Trophoblast cell (in vitro differentiated cells and primary cell): ENCODE measurements around the gene NLRC5.
A peak's percentile ranks its signal among the peaks of the same experiment; 100 is the strongest.

Experiments used
- DNase-seq, 2 donors: peaks; one replicate each; pipeline ENCODE4 v3.0.0-alpha.2; 2016
- H2AFZ ChIP-seq: 2 replicates; pipeline ENCODE4 v1.6.1; 2013; ENCODE audit warnings: low read length, moderate library complexity, mild to moderate bottlenecking; ENCODE audit not compliant: insufficient read depth, poor library complexity
- H2AK5ac ChIP-seq: 2 replicates; pipeline ENCODE4 v1.6.1; 2013; ENCODE audit warnings: mild to moderate bottlenecking, low read length
- H2BK120ac ChIP-seq: 2 replicates; pipeline ENCODE4 v1.6.1; 2013; ENCODE audit warnings: low read length, mild to moderate bottlenecking, moderate library complexity; ENCODE audit not compliant: insufficient read depth, poor library complexity
- H2BK12ac ChIP-seq: 2 replicates; pipeline ENCODE4 v1.6.1; 2013; ENCODE audit warnings: mild to moderate bottlenecking, low read length, moderate library complexity
- H2BK5ac ChIP-seq: 2 replicates; pipeline ENCODE4 v1.6.1; 2013; ENCODE audit warnings: low read length, low read depth, moderate library complexity, mild to moderate bottlenecking; ENCODE audit not compliant: poor library complexity
- H3K14ac ChIP-seq: 2 replicates; pipeline ENCODE4 v1.6.1; 2013; ENCODE audit warnings: mild to moderate bottlenecking, low read length
- H3K18ac ChIP-seq: 2 replicates; pipeline ENCODE4 v1.6.1; 2013; ENCODE audit warnings: mild to moderate bottlenecking, low read length
- H3K23ac ChIP-seq: 2 replicates; pipeline ENCODE4 v1.6.1; 2013; ENCODE audit warnings: low read length
- H3K27ac ChIP-seq: 2 replicates; pipeline ENCODE4 v1.5.1; 2013; ENCODE audit warnings: low read depth, mild to moderate bottlenecking, inconsistent platforms, low read length, moderate library complexity
- H3K27me3 ChIP-seq: 2 replicates; pipeline ENCODE4 v1.6.1; 2013; ENCODE audit warnings: inconsistent platforms, mild to moderate bottlenecking, low read length, moderate library complexity; ENCODE audit not compliant: insufficient read depth
- H3K36me3 ChIP-seq, 2 experiments: 1 replicate in 1 of 2; 2 replicates in 1 of 2; pipeline ENCODE4 v1.6.1; 2013; ENCODE audit warnings: low read length in 2 of 2, mild to moderate bottlenecking in 2 of 2, moderate library complexity in 1 of 2; ENCODE audit not compliant: insufficient read depth in 2 of 2, control insufficient read depth in 1 of 2
- H3K4ac ChIP-seq: 2 replicates; pipeline ENCODE4 v1.6.1; 2013; ENCODE audit warnings: low read depth, mild to moderate bottlenecking, low read length, moderate library complexity
- H3K4me1 ChIP-seq, 2 experiments: 1 replicate in 1 of 2; 2 replicates in 1 of 2; pipeline ENCODE4 v1.6.1; 2013; ENCODE audit warnings: low read length in 2 of 2, mild to moderate bottlenecking in 2 of 2, moderate library complexity in 1 of 2; ENCODE audit not compliant: insufficient read depth in 2 of 2, control insufficient read depth in 1 of 2
- H3K4me2 ChIP-seq: 2 replicates; pipeline ENCODE4 v1.6.1; 2013; ENCODE audit warnings: inconsistent platforms, mild to moderate bottlenecking, low read length, moderate library complexity
- H3K4me3 ChIP-seq: 2 replicates; pipeline ENCODE4 v1.5.1; 2013; ENCODE audit warnings: mild to moderate bottlenecking, low read depth, low read length, inconsistent platforms
- H3K79me1 ChIP-seq: one replicate; pipeline ENCODE4 v1.6.1; 2013; ENCODE audit warnings: low read length
- H3K79me2 ChIP-seq: 2 replicates; pipeline ENCODE4 v1.6.1; 2013; ENCODE audit warnings: low read length, mild to moderate bottlenecking; ENCODE audit not compliant: control insufficient read depth, insufficient read depth, poor library complexity
- H3K9ac ChIP-seq: 2 replicates; pipeline ENCODE4 v1.6.1; 2013; ENCODE audit warnings: mild to moderate bottlenecking, low read length
- H3K9me3 ChIP-seq: 2 replicates; pipeline ENCODE4 v1.6.1; 2013; ENCODE audit warnings: low read depth, mild to moderate bottlenecking, control low read depth, inconsistent platforms, low read length; ENCODE audit not compliant: insufficient read depth
- H4K12ac ChIP-seq: 2 replicates; pipeline ENCODE4 v1.6.1; 2013; ENCODE audit warnings: low read depth, mild to moderate bottlenecking, low read length, moderate library complexity
- H4K8ac ChIP-seq: 2 replicates; pipeline ENCODE4 v1.6.1; 2013; ENCODE audit warnings: low read depth, mild to moderate bottlenecking, low read length, moderate library complexity
- H4K91ac ChIP-seq: one replicate; pipeline ENCODE4 v1.6.1; 2013; ENCODE audit warnings: low read depth, mild to moderate bottlenecking, low read length, moderate library complexity
- WGBS: extraction: QIAGEN DNeasy Blood & Tissue Kit; methylation state at CpG from one replicate; pipeline ENCODE4 v1.1.7; 2013; ENCODE audit warnings: missing lambda C conversion rate; ENCODE audit not compliant: insufficient read length, insufficient coverage; ENCODE audit errors: extremely low coverage; 5-methylcytosine and 5-hydroxymethylcytosine counted together

The NLRC5 gene

GRCh38 chr16:57091200-57091974, 102.0 kb downstream of the NLRC5 start:
- Histone ChIP-seq H3K14ac (no peak overlapping the region), H3K4me3 (no peak overlapping the region), H2BK12ac (no peak overlapping the region), H3K9me3 (no peaks in the 10 kb centered on the region), H3K36me3 (peaks cover 0 to 3% of the 10 kb centered on the region in 2 experiments), H3K23ac (no peak overlapping the region), H3K27ac (peak overlapping the region; percentile 80), H3K27me3 (no peaks in the 10 kb centered on the region), H3K79me2 (peaks cover 6% of the 10 kb centered on the region), H3K79me1 (peaks cover 14% of the 10 kb centered on the region), H4K12ac (no peak overlapping the region), H4K8ac (peak overlapping the region; percentile 88), H2AFZ (no peak overlapping the region), H2AK5ac (no peak overlapping the region), H3K4me1 (peaks cover 12 to 18% of the 10 kb centered on the region in 2 experiments), H3K18ac (no peak overlapping the region), H4K91ac (peak overlapping the region; percentile 99), H3K4ac (no peak overlapping the region), H2BK120ac (peak overlapping the region; percentile 54), H3K9ac (no peak overlapping the region), H2BK5ac (peak overlapping the region; percentile 90), H3K4me2 (peak overlapping the region; percentile 89)
- peak; percentile 14 to 34 for DNase-seq
- no CpG with 5 or more reads among the region's 24 CpGs for WGBS

DNA sequence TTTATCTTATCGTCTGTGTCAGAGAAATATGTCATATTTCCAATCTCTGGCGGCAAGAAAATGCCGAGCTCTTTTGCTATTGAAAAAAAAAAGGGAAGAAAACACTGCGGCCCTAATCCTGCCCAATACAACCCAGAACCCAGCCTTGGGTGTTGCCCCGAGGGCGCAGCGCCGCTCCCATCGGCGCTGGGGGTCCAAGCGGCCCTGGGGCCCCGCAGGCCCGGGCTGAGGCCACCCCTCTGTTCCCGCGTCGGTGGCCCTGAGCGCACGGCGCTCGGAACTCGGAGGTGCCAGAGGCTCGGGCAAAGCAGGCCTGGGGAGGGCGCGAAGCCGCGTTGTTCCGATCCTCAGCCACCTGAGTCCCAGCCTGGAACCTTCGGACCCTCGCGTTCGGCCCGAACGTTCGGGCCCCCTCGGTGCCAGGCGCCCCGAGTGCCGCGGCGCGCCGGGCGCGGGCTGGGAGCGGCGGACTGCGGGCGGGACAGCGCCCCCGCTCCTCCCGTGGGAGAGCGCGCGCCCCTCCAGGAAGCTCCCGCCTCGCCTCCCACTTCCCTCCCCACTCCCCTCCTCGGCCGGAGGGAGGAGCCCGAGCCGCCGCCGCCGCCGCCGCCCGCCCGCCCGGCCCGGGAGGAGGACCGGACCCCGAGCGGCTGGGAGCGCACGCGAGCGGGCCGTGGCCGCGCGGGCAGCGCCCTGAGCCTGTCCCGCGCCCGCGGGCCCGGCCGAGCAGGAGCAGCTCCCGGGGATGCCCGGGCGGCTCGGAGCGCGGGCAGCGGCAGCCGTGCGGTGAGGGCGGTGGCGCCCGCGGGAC, 102.8 kb downstream of the NLRC5 start, which contains the start of gene CPNE2:
TSS of gene CPNE2 (plus strand) at position 609 of the 811 bp plus-strand sequence. CDS start 18,160 bp downstream, outside the sequence.
- Histone ChIP-seq H3K27me3 (no peaks in the 10 kb centered on the region), H2AFZ (peak within 1 kb of the TSS; percentile 88), H4K91ac (peak within 1 kb of the TSS; percentile 99), H3K9me3 (no peaks in the 10 kb centered on the region), H4K8ac (peak within 1 kb of the TSS; percentile 96), H2BK12ac (peak within 1 kb of the TSS; percentile 91), H3K4me2 (peak within 1 kb of the TSS; percentile 89), H2BK120ac (peak within 1 kb of the TSS; percentile 99), H3K9ac (peak within 1 kb of the TSS; percentile 86), H4K12ac (peak within 1 kb of the TSS; percentile 97), H3K27ac (peak within 1 kb of the TSS; percentile 80), H2BK5ac (peak within 1 kb of the TSS; percentile 91), H3K79me1 (peaks cover 14% of the 10 kb centered on the region), H3K4me3 (peak within 1 kb of the TSS; percentile 83), H3K4ac (peak within 1 kb of the TSS; percentile 90), H3K14ac (peak within 1 kb of the TSS; percentile 98), H3K79me2 (peaks cover 6% of the 10 kb centered on the region), H2AK5ac (peak within 1 kb of the TSS; percentile 67), H3K36me3 (peaks cover 3 to 6% of the 10 kb centered on the region in 2 experiments), H3K18ac (peak within 1 kb of the TSS; percentile 99), H3K23ac (no peak within 1 kb of the TSS), H3K4me1 (peaks cover 12 to 18% of the 10 kb centered on the region in 2 experiments)
- DNase-seq: peak in 1 of 2 donors; percentile 48
- WGBS: no CpG with 5 or more reads among the region's 100 CpGs

- peaks cover 14% of the 10 kb centered on the region for H3K79me1 ChIP-seq
- peak overlapping the region; percentile 99 for H4K91ac ChIP-seq
- WGBS: no CpG with 5 or more reads among the region's 53 CpGs
- H3K4ac ChIP-seq: peak overlapping the region; percentile 90
- H3K4me2 ChIP-seq: peak overlapping the region; percentile 84
- H3K18ac ChIP-seq: peak overlapping the region; percentile 99
- no peaks in the 10 kb centered on the region for H3K9me3 ChIP-seq
- peak overlapping the region; percentile 94 for H2BK120ac ChIP-seq
- peak in 1 of 2 donors; percentile 39 for DNase-seq
- peak overlapping the region; percentile 65 for H3K9ac ChIP-seq
- H2AFZ ChIP-seq: peak overlapping the region; percentile 88
- peak overlapping the region; percentile 83 for H3K4me3 ChIP-seq
- no peak overlapping the region for H2AK5ac ChIP-seq
- no peaks in the 10 kb centered on the region for H3K27me3 ChIP-seq
- peaks cover 3 to 6% of the 10 kb centered on the region in 2 experiments for H3K36me3 ChIP-seq
- H3K23ac ChIP-seq: no peak overlapping the region
- H4K8ac ChIP-seq: peak overlapping the region; percentile 96
- peak overlapping the region; percentile 80 for H3K27ac ChIP-seq
- H3K79me2 ChIP-seq: peaks cover 6% of the 10 kb centered on the region
- H3K4me1 ChIP-seq: peaks cover 16 to 18% of the 10 kb centered on the region in 2 experiments
- peak overlapping the region; percentile 91 for H2BK5ac ChIP-seq
- peak overlapping the region; percentile 98 for H3K14ac ChIP-seq
- H2BK12ac ChIP-seq: peak overlapping the region; percentile 86
- H4K12ac ChIP-seq: peak overlapping the region; percentile 97
Observed at GRCh38 chr16:57092786-57093411, 103.5 kb downstream of the NLRC5 start.
